ENCODE data around the gene LSM14A. TPM values are rescaled to one million over a fixed set of nuclear protein-coding genes. Genes with fewer than 3 reads are reported as not detected.

LSM14A gene
- total and polyA plus RNA-seq, 8 donors, result 32.0 to 56.8 (median 43.4) TPM

- intact Hi-C loops (cut with DNase I), result loop anchor here in 2 of 3 donors (10.0 kb wide), 1 partner anchor 115 kb away; no protein-coding TSS in a partner anchor
- H3K27me3 ChIP-seq, result no peaks in the 10 kb centered on the region
- peaks cover 0 to 39% (median 3%) of the 10 kb centered on the region in 3 donors for H3K36me3 ChIP-seq
- ATAC-seq (no peak), DNase-seq (no peak), FAIRE-seq (no peak)
- no peak overlapping the region for H3K4me3 ChIP-seq
- 88 to 91% methylated on average over 4 of the region's 4 CpGs for WGBS, 2 donors
- H3K27ac ChIP-seq, result no peak overlapping the region
- peaks cover 0 to 6% (median 0%) of the 10 kb centered on the region in 3 donors for H3K4me1 ChIP-seq
- H3K9me3 ChIP-seq, result no peaks in the 10 kb centered on the region
- no peak for TF ChIP-seq CTCF (IDR thresholded peaks at IDR 0.05)
Observed at GRCh38 chr19:34229721-34230120, 57.4 kb downstream of the LSM14A start.

- peaks cover 0 to 28% (median 3%) of the 10 kb centered on the region in 3 donors for H3K36me3 ChIP-seq
- ATAC-seq (no peak), DNase-seq (no peak), FAIRE-seq (no peak)
- intact Hi-C loops (cut with DNase I), result loop anchor here in 2 of 3 donors (10.0 kb wide), 1 partner anchor 114 kb away; no protein-coding TSS in a partner anchor
- H3K4me1 ChIP-seq, result peaks cover 0 to 6% (median 0%) of the 10 kb centered on the region in 3 donors
- no peak overlapping the region for H3K27ac ChIP-seq
- no peak for TF ChIP-seq CTCF (IDR thresholded peaks at IDR 0.05)
- H3K4me3 ChIP-seq, result no peak overlapping the region
- H3K27me3 ChIP-seq, result no peaks in the 10 kb centered on the region
- H3K9me3 ChIP-seq, result no peaks in the 10 kb centered on the region
- WGBS, 2 donors, result 92 to 94% methylated on average over 10 of the region's 10 CpGs
Observed at GRCh38 chr19:34230820-34231219, 58.5 kb downstream of the LSM14A start.

GRCh38 chr19:34231439-34231838, 59.1 kb downstream of the LSM14A start:
- no peaks in the 10 kb centered on the region for H3K27me3 ChIP-seq
- ATAC-seq, result no peak
- 85 to 93% methylated on average over 4 of the region's 4 CpGs for WGBS, 2 donors
- peaks cover 0 to 6% (median 0%) of the 10 kb centered on the region in 3 donors for H3K4me1 ChIP-seq
- H3K9me3 ChIP-seq, result no peaks in the 10 kb centered on the region
- H3K27ac ChIP-seq, result no peak overlapping the region
- intact Hi-C loops (cut with DNase I), result loop anchor here in 2 of 3 donors (10.0 kb wide), 1 partner anchor 113 kb away; no protein-coding TSS in a partner anchor
- TF ChIP-seq CTCF (IDR thresholded peaks at IDR 0.05), result no peak
- H3K36me3 ChIP-seq, result peaks cover 0 to 25% (median 3%) of the 10 kb centered on the region in 3 donors
- no peak for FAIRE-seq
- H3K4me3 ChIP-seq, result no peak overlapping the region
- DNase-seq, result no peak

- DNase-seq, result peak in 3 of 6 donors; percentile 40 to 65 (median 54)
- H3K4me3 ChIP-seq, result no peak overlapping the region
- no peak for TF ChIP-seq CTCF (IDR thresholded peaks at IDR 0.05)
- peak overlapping the region in 2 of 4 donors; percentile 39 to 59 for H3K27ac ChIP-seq
- peak; percentile 61 to 84 (median 72) for ATAC-seq
- peaks cover 0 to 6% (median 0%) of the 10 kb centered on the region in 3 donors for H3K4me1 ChIP-seq
- FAIRE-seq, result no peak
- 55 to 64% methylated on average over 11 of the region's 11 CpGs for WGBS, 2 donors
- H3K9me3 ChIP-seq, result no peaks in the 10 kb centered on the region
- H3K27me3 ChIP-seq, result no peaks in the 10 kb centered on the region
- H3K36me3 ChIP-seq, result peaks cover 0 to 25% (median 3%) of the 10 kb centered on the region in 3 donors
- intact Hi-C loops (cut with DNase I), result loop anchor here in 2 of 3 donors (10.0 kb wide), 1 partner anchor 112 kb away; no protein-coding TSS in a partner anchor
Observed at GRCh38 chr19:34232566-34233481, 60.5 kb downstream of the LSM14A start.

Data from pancreas (tissue), 10 donors.